ENCODE results near the gene FAM222A.

FAM222A gene

GRCh38 chr12:109738209-109738608 is 24.6 kb downstream of the FAM222A start:
- no peak for DNase-seq (ENCODE audit: low spot score)

DNA sequence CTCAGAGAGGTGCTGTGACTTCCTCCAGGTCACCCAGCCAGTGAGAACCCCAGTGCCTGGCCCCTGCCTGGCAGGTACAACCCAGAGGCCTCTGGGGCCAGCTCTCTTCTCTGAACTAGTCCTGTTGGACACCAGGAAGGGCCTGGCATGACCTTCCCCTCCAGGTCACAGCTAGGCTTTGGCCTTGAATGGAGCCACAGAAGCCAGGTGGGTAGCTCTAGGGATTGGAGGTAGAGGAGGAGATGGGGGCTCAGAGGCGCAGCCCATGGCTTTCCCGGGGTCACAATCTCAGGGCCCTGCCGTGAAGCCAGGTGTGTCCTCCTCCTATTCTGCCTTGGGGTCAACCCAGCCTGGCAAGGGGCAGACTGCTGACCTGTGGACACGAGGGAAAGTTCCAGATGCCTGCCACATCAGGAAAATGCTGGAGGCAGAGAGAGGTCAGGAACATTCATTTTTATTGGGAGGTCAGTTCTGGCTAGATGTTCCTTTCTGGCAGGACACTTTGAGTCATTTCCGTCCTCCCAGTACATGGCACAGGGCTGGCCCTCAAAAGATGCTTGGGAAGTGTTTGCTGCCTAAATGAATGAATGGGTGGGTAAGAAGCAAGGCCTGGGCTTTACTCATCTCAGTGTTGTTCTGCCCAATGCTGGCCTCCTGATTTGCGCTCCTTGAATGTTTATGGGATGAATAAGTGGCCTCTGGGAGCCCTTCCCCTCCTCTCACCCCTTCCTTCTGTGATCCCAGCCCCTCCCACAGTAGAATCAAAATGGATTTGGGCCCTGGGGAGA is 25.4 kb downstream of the FAM222A start:
- DNase-seq (ENCODE audit: low spot score) = no peak

- peak; percentile 78 for DNase-seq (ENCODE audit: low spot score)
Measured at GRCh38 chr12:109739747-109740693, 26.4 kb downstream of the FAM222A start.

- DNase-seq (ENCODE audit: low spot score) = no peak
Measured at GRCh38 chr12:109740694-109741245, 27.1 kb downstream of the FAM222A start.

- DNase-seq (ENCODE audit: low spot score) = no peak
Measured at GRCh38 chr12:109741286-109741969, 27.8 kb downstream of the FAM222A start.

- DNase-seq (ENCODE audit: low spot score) = no peak
Measured at GRCh38 chr12:109741970-109742703, 28.5 kb downstream of the FAM222A start.

DNA sequence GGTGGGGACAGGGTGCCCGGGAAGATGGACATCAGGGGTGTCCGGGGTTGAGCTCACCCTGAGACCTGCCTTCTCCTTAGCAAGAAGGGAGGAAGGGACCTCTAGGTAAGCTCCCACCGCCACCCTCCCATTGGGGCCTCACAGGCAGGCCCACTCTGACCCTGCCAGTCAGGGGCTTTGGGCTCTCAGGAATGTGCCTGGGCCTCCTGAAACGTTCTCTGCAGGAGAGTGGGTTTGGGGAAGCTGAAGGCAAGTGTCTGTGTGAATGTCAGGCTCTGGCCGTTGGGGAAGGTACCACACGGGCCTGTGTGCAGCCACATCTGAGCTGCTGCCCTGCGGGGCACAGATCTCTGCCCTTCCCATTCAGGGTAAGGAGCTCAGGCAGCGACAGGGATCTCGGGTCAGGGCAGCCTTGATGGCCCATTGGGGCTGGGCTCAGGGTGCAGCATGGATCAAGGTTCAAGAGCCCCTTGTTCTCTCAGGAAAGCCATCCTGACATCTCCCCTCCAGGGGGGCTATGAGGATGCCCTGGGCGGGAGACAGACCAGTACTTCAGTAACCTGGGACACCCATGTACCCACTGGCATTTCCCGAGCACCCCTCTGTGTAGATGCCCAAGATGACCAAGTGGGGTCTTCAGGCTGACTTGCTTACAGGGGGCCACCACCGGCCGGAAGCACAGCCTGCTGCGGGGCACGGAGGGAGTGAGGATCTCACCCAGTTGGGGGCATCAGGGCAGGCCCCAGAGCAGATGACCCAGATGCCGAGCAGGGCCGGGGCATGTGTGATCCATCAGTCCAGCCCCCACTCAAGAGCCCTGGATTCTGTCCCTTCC is 29.7 kb downstream of the FAM222A start:
- DNase-seq (ENCODE audit: low spot score) = no peak

GRCh38 chr12:109744026-109744425 is 30.4 kb downstream of the FAM222A start:
- no peak for DNase-seq (ENCODE audit: low spot score)

- no peak for DNase-seq (ENCODE audit: low spot score)
Measured at GRCh38 chr12:109744986-109745942, 31.6 kb downstream of the FAM222A start.

DNA sequence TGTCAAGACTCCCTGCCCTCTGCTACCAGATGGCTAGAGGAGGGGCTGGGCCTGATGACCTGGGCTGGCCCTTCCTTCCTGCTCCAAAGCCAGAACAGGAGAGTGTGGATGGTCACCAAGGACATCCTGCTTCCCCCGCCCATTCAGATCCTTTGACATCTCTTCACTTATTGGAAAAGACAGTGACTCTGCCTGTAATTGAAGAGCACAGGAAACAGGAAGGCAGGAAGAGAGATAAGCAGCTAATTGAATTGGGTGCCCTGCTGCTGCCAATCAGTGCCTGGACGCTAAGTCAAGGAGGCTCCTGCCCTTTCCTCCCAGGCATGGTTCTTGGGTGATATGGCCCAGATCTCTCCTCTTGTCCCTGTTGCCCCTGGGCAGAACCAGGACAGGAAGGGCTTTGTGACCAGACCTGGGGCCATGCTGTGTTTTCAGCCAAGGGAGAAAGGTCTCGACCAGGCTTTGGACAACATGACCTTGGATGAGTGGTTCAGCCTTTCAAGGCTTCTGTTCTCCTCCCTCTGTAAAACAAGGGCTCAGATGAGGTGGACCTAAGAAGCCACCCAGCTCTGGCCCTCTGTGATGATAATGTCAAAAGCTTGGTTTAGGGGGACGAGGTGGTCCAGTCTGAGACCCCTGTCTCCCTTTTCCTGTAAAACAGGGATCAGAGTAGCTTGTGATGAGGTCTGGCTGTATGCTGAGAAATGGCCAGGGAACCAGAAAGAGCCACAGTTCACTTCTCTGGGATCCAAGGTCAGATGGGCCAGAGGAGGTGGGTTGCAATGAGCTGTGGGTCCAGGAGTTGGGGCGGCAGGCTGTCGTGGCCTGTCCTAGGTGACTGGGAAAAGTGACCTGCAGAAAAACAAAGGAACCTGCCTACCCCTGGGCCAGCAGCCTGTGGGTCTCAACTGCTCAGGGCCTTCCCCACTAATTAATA is 38.8 kb downstream of the FAM222A start:
- DNase-seq (ENCODE audit: low spot score) = no peak

GRCh38 chr12:109753054-109753401 is 39.4 kb downstream of the FAM222A start:
- no peak for DNase-seq (ENCODE audit: low spot score)

GRCh38 chr12:109753959-109754358 is 40.3 kb downstream of the FAM222A start:
- no peak for DNase-seq (ENCODE audit: low spot score)

GRCh38 chr12:109756457-109756856 is 42.8 kb downstream of the FAM222A start:
- DNase-seq (ENCODE audit: low spot score) = no peak

DNA sequence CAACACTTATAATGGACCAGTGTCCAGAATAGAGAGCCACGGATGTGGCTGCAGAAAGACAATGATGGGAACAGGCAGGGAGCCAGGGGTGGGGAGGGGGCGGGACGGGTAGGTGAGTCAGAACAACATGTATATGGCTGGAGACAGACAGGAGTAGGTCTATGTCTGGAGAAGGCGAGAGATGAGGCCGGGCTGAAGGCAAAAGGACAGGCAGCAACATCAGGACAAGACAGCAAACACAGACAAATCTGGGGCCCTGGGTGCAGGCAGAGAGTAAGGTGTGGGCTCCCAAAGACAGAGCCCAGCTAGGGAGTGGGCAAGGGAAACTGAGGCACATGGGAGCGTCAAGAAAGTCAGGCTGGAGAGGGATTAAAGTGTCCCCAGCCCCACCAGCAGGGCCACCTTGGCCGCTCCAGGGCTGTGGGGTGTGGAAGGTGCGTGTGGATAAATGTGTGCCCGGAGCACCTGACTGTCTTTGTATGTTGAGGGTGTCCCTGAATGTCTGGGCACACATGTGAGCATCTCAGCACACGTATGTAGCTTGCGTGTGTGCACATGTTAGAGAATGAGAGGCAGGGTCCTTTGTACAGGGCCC is 44.1 kb downstream of the FAM222A start:
- no peak for DNase-seq (ENCODE audit: low spot score)

DNA sequence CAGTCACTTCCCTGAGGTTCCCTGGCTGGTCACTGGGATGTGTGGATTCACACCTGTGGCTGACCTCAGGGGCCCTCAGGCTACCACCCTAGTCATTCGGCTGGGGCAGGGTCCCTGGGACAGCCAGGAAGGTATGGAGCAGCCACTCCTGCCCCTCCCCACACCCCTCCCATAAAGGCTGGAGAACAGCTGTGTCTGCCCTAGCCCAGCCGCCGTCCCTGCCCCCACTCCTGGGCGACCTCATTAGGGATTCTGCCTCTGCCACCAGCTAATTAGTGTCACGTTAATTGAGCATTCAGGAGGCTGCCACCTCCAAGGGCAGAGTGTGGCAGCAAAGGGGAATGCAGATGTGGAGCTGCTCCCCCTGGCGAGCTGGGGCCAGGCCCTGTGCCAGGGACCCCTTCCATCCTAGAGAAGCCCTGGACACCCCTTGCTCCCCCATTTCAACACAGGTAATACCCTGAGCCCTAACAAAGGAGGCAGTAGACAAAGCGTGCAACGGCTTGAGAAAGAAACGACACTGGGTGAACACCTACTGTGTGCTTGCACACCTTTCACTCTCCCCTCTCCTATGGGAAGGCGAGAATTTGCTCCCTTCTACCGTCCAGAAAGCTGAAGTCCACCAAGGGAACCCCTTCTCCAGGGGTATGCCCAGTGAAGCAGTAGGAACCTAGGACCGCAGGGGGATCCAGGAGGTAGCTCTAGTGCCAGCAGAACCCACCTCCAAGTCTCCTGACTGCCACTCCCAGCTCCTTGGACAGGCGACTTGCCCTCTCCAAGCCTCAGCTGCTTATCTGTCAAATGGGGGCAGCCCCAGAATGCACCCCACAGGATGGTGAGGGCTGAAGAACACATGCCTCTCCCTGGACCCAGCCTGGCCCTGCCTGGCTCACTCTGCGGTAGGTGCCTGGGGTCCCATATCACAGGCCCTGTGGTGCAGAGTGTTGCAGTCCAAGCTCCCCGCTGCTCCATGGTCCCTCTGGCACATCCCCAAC is 45.1 kb downstream of the FAM222A start:
- DNase-seq (ENCODE audit: low spot score) = no peak

- DNase-seq (ENCODE audit: low spot score) = no peak
Measured at GRCh38 chr12:109759595-109759994, 46.0 kb downstream of the FAM222A start.
